Uterus (tissue), 2 donors: Measurements from ENCODE around the gene CA10.

Experiments used
- POLR2A ChIP-seq, 2 donors: fragments of 450-650 bp; IDR thresholded peaks; one replicate each; pipeline ENCODE4 v1.6.1; 2016; ENCODE audit warnings: antibody characterized with exemption in 2 of 2, mild to moderate bottlenecking in 1 of 2, moderate library complexity in 1 of 2
- TF ChIP-seq, protein P1 (sequence below), 4 experiments: fragments of 200-600 bp in 2 of 4; fragments of 450-650 bp in 2 of 4; sonication (generic) in 2 of 4; IDR thresholded peaks; one replicate each; pipeline ENCODE4 v1.5.1; 2016 to 2019; ENCODE audit warnings: antibody characterized with exemption in 4 of 4, mild to moderate bottlenecking in 2 of 4, moderate library complexity in 1 of 4

DNA sequence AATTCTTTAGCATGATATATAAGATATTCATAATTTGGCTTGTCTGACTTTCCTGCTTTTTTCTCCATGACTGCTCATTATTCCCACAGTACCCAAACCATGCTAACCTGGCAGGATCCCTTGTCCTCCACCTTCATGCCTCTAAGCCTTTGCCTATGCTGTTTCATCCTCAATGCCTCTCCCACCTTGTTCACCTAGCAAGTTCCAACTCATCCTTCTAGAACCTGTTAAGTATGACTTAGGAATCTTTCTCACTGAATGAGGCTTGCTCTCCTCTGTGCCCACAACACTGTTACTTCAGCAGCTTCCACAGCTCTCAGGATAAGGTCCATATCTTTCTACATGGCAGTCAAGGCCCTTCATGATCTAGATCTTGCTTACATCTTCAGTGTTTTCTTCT lies 34.0 kb downstream of the CA10 start:
- TF ChIP-seq, protein P1, sequence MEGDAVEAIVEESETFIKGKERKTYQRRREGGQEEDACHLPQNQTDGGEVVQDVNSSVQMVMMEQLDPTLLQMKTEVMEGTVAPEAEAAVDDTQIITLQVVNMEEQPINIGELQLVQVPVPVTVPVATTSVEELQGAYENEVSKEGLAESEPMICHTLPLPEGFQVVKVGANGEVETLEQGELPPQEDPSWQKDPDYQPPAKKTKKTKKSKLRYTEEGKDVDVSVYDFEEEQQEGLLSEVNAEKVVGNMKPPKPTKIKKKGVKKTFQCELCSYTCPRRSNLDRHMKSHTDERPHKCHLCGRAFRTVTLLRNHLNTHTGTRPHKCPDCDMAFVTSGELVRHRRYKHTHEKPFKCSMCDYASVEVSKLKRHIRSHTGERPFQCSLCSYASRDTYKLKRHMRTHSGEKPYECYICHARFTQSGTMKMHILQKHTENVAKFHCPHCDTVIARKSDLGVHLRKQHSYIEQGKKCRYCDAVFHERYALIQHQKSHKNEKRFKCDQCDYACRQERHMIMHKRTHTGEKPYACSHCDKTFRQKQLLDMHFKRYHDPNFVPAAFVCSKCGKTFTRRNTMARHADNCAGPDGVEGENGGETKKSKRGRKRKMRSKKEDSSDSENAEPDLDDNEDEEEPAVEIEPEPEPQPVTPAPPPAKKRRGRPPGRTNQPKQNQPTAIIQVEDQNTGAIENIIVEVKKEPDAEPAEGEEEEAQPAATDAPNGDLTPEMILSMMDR (IDR thresholded peaks at IDR 0.05), result no peak
- TF ChIP-seq POLR2A (IDR thresholded peaks at IDR 0.05), result no peak
